GM12878 (cell line): ENCODE results near the gene GCK. TPM values are rescaled to one million over a fixed set of nuclear protein-coding genes. Genes with fewer than 3 reads are reported as not detected.

ENCODE experiments used
- ATAC-seq: fragments of 200-7000 bp; cut with Tn5 transposase; 3 replicates; pipeline ENCODE4 v1.9.1; 2020; ENCODE audit warnings: mild to moderate bottlenecking, moderate library complexity
- BruUV-seq: library from RNA; stranded (reverse); fragments of 400-500 nt; replicated peaks from 2 replicates; lab custom pipeline; 2021; lab: Mats Ljungman, UMichigan
- CTCF ChIA-PET: fragments of 300-600 bp; sonication (Branson Sonifier 250); formaldehyde crosslinking; extraction: SDS; loops from one replicate; lab custom pipeline; 2021; ENCODE audit warnings: inconsistent platforms; lab: Yijun Ruan, JAX
- POLR2A ChIA-PET: fragments of 350-600 bp; formaldehyde crosslinking; extraction: SDS; loops from one replicate; lab custom pipeline; 2021; ENCODE audit warnings: inconsistent platforms; lab: Charles Lee
- RAD21 ChIA-PET: fragments of 300-600 bp; sonication (Branson Sonifier 250); formaldehyde crosslinking; loops from one replicate; lab custom pipeline; 2023; ENCODE audit warnings: antibody characterized with exemption; ENCODE audit not compliant: unreplicated experiment; lab: Charles Lee
- SMC1A ChIA-PET: fragments of 300-600 bp; sonication (Branson Sonifier 250); formaldehyde crosslinking; loops from one replicate; lab custom pipeline; 2023; ENCODE audit not compliant: unreplicated experiment, uncharacterized antibody; lab: Charles Lee
- DNase-seq: peaks from one replicate; pipeline ENCODE4 v3.0.0-alpha.2; 2011; ENCODE audit warnings: low read depth, low spot score
- FAIRE-seq: peaks from 3 replicates; lab custom pipeline; 2011; peaks lifted over from hg19 to GRCh38; lab: Jason Lieb, UNC
- H2AFZ ChIP-seq: 2 replicates; pipeline ENCODE4 v1.6.0; 2011; ENCODE audit warnings: low read depth, low read length, control low read depth; ENCODE audit not compliant: control insufficient read depth
- H3K27ac ChIP-seq: 2 replicates; pipeline ENCODE4 v1.5.1; 2011; ENCODE audit warnings: control low read depth; ENCODE audit not compliant: control insufficient read depth, insufficient read depth
- H3K27me3 ChIP-seq, 2 experiments: replicated peaks in 1 of 2; 2 replicates each; pipeline versions ENCODE4 v1.6.0 to v1.6.1; 2011; ENCODE audit warnings: low read length in 1 of 2; ENCODE audit not compliant: control insufficient read depth in 2 of 2, insufficient read depth in 2 of 2
- H3K36me3 ChIP-seq, 2 experiments: 2 replicates each; pipeline ENCODE4 v1.5.1; 2011; ENCODE audit warnings: low read length in 1 of 2; ENCODE audit not compliant: control insufficient read depth in 2 of 2, insufficient read depth in 2 of 2
- H3K4me1 ChIP-seq: 2 replicates; pipeline ENCODE4 v1.6.1; 2011; ENCODE audit warnings: mild to moderate bottlenecking, low read length, moderate library complexity, mixed read lengths; ENCODE audit not compliant: control insufficient read depth, insufficient read depth
- H3K4me2 ChIP-seq: 2 replicates; pipeline ENCODE4 v1.6.0; 2011; ENCODE audit warnings: control low read depth; ENCODE audit not compliant: control insufficient read depth, insufficient read depth
- H3K4me3 ChIP-seq: fragments of 200-600 bp; sonication (generic); 2 replicates; pipeline ENCODE4 v1.5.1; 2016
- H3K79me2 ChIP-seq: 2 replicates; pipeline ENCODE4 v1.6.0; 2011; ENCODE audit warnings: low read length; ENCODE audit not compliant: control insufficient read depth, insufficient read depth
- H3K9ac ChIP-seq: 2 replicates; pipeline ENCODE4 v1.8.0; 2011; ENCODE audit warnings: low read length, control low read depth, mixed read lengths; ENCODE audit not compliant: control insufficient read depth, insufficient read depth
- H3K9me3 ChIP-seq: replicated peaks from 3 replicates; pipeline ENCODE4 v1.5.1; 2011; ENCODE audit warnings: mild to moderate bottlenecking, low read length; ENCODE audit not compliant: control insufficient read depth, insufficient read depth
- H4K20me1 ChIP-seq: 2 replicates; pipeline ENCODE4 v1.6.0; 2011; ENCODE audit not compliant: control insufficient read depth, insufficient read depth
- ATF3 ChIP-seq: IDR thresholded peaks from 2 replicates; pipeline ENCODE4 v1.6.1; 2011; ENCODE audit warnings: low read depth, mild to moderate bottlenecking, low read length, moderate library complexity, borderline replicate concordance; ENCODE audit errors: extremely low read depth
- CHD1 ChIP-seq: IDR thresholded peaks from 2 replicates; pipeline ENCODE4 v1.6.1; 2012; ENCODE audit warnings: low read depth, low read length, improper control_type of control experiment
- CREM ChIP-seq: IDR thresholded peaks from 2 replicates; pipeline ENCODE4 v1.6.1; 2014; ENCODE audit warnings: antibody characterized with exemption, low read depth
- E2F8 ChIP-seq: fragments of 450-650 bp; IDR thresholded peaks from 2 replicates; pipeline ENCODE4 v1.6.1; 2018; ENCODE audit warnings: mild to moderate bottlenecking, low read depth, moderate library complexity; ENCODE audit not compliant: partially characterized antibody
- HDAC2 ChIP-seq: fragments of 200-600 bp; sonication (generic); IDR thresholded peaks from 2 replicates; pipeline ENCODE4 v1.6.1; 2017
- HDGF ChIP-seq: fragments of 450-650 bp; IDR thresholded peaks from 2 replicates; pipeline ENCODE4 v1.6.1; 2016; ENCODE audit warnings: antibody characterized with exemption
- JUND ChIP-seq: IDR thresholded peaks from 2 replicates; pipeline ENCODE4 v1.6.1; 2012; ENCODE audit warnings: low read depth, mild to moderate bottlenecking, low read length, improper control_type of control experiment, moderate library complexity
- KLF5 ChIP-seq: fragments of 450-650 bp; IDR thresholded peaks from 2 replicates; pipeline ENCODE4 v1.6.1; 2014; ENCODE audit warnings: mild to moderate bottlenecking; ENCODE audit not compliant: partially characterized antibody
- LARP7 ChIP-seq: fragments of 450-650 bp; IDR thresholded peaks from 2 replicates; pipeline ENCODE4 v1.6.1; 2017; ENCODE audit warnings: mild to moderate bottlenecking
- MTA2 ChIP-seq: fragments of 450-650 bp; IDR thresholded peaks from 2 replicates; pipeline ENCODE4 v1.6.1; 2016; ENCODE audit warnings: low read depth, mild to moderate bottlenecking, moderate library complexity
- NBN ChIP-seq: fragments of 450-650 bp; IDR thresholded peaks from 2 replicates; pipeline ENCODE4 v1.6.1; 2016
- PAX5 ChIP-seq: IDR thresholded peaks from 2 replicates; pipeline ENCODE4 v1.6.1; 2011; ENCODE audit warnings: low read depth, low read length, borderline replicate concordance
- PML ChIP-seq: IDR thresholded peaks from 2 replicates; pipeline ENCODE4 v1.6.1; 2012; ENCODE audit warnings: low read length, inconsistent platforms
- RB1 ChIP-seq: fragments of 450-650 bp; formaldehyde crosslinking; IDR thresholded peaks from 2 replicates; pipeline ENCODE4 v1.6.1; 2017; ENCODE audit warnings: mild to moderate bottlenecking, borderline replicate concordance
- RELA ChIP-seq: fragments of 450-650 bp; IDR thresholded peaks from 2 replicates; pipeline ENCODE4 v1.8.0; 2014; ENCODE audit warnings: borderline replicate concordance; ENCODE audit not compliant: partially characterized antibody
- SMC3 ChIP-seq: IDR thresholded peaks from 2 replicates; pipeline ENCODE4 v1.6.1; 2011; ENCODE audit warnings: low read length, improper control_type of control experiment, borderline replicate concordance
- SPI1 ChIP-seq: IDR thresholded peaks from 2 replicates; pipeline ENCODE4 v1.6.1; 2011; ENCODE audit warnings: low read depth, mild to moderate bottlenecking, low read length, moderate library complexity, borderline replicate concordance; ENCODE audit not compliant: insufficient read depth
- SREBF2 ChIP-seq: IDR thresholded peaks from 2 replicates; pipeline ENCODE4 v1.6.1; 2012; ENCODE audit warnings: mild to moderate bottlenecking, low read length
- USF2 ChIP-seq: IDR thresholded peaks from 2 replicates; pipeline ENCODE4 v1.6.1; 2011; ENCODE audit warnings: low read depth, low read length, improper control_type of control experiment, borderline replicate concordance
- WRNIP1 ChIP-seq: IDR thresholded peaks from 2 replicates; pipeline ENCODE4 v1.6.1; 2011; ENCODE audit warnings: low read depth, low read length, improper control_type of control experiment, borderline replicate concordance
- WGBS: methylation state at CpG from one replicate; pipeline ENCODE4 v1.1.6; 2016; ENCODE audit warnings: low lambda C conversion rate; ENCODE audit not compliant: insufficient replicate concordance, insufficient coverage; ENCODE audit errors: missing lambda C conversion rate; 5-methylcytosine and 5-hydroxymethylcytosine counted together
- in situ Hi-C: fragments of 300-500 bp; cut with MboI; formaldehyde crosslinking; loops from 9 replicates; pipeline ENCODE4 v1.14.3; 2018; ENCODE audit warnings: mixed read lengths
- intact Hi-C: fragments of 100-400 bp; cut with micrococcal nuclease; formaldehyde crosslinking; loops from one replicate; pipeline ENCODE4 v1.14.2; 2022; ENCODE audit not compliant: unreplicated experiment
- polyA plus RNA-seq, 11 experiments: library from polyadenylated mRNA; depleted of rRNA in 4 of 11; unstranded in 6 of 11; stranded (reverse) in 5 of 11; fragments of >200 nt; fragmentation: Nextera tagmentation in 4 of 11; fragmentation: Illumina TruSeq in 1 of 11; extraction: Ambion mirVana in 4 of 11; extraction: Trizol in 1 of 11; gene quantifications; 1 replicate in 1 of 11; 2 replicates in 10 of 11; pipeline versions ENCODE4 v1.2.1 to v1.2.3, GENCODE V29; 2011 to 2016; ENCODE audit warnings: inconsistent platforms in 2 of 11, missing spikeins in 2 of 11, low read depth in 1 of 11
- total RNA-seq, 4 experiments: library from RNA; depleted of rRNA in 3 of 4; stranded (reverse); fragments of >200 nt in 3 of 4; fragmentation: Illumina TruSeq in 1 of 4; extraction: Trizol in 1 of 4; gene quantifications; 2 replicates each; pipeline versions ENCODE4 v1.2.1 to v1.2.3, GENCODE V29; 2013 to 2021

GCK gene
- total and polyA plus RNA-seq, 10 of the 15 experiments (the other 5 are each of a cell fraction or from before 2014, with no cell fraction given) = 0.06 to 0.16 TPM; not detected in 8

GRCh38 chr7:44143646-44144250 is 45.5 kb downstream of the GCK start:
- H3K9me3 ChIP-seq = no peaks in the 10 kb centered on the region
- intact Hi-C loops = no loop called here
- H3K27me3 ChIP-seq = no peaks in the 10 kb centered on the region
- RAD21 ChIA-PET = no interaction called here
- no peak overlapping the region for H3K4me2 ChIP-seq
- in situ Hi-C loops = no loop called here
- SMC1A ChIA-PET = no interaction called here
- no peak overlapping the region for H3K9ac ChIP-seq
- BruUV-seq = no TSS peak
- no peak overlapping the region for H3K27ac ChIP-seq
- DNase-seq (no peak), FAIRE-seq (peak; percentile 38), ATAC-seq (no peak)
- H3K36me3 ChIP-seq = no peaks in the 10 kb centered on the region
- TF ChIP-seq RELA (no peak), NBN (no peak), CREM (no peak), SPI1 (no peak), WRNIP1 (no peak), HDAC2 (no peak), PML (no peak), JUND (no peak), PAX5 (no peak), KLF5 (no peak), RB1 (no peak), USF2 (no peak), CHD1 (no peak), E2F8 (no peak), HDGF (no peak), LARP7 (no peak), MTA2 (no peak), SREBF2 (no peak), SMC3 (no peak), ATF3 (no peak)
- POLR2A ChIA-PET = no interaction called here
- CTCF ChIA-PET = no interaction called here
- WGBS = 45% methylated on average over 6 of the region's 6 CpGs
- H4K20me1 ChIP-seq = no peaks in the 10 kb centered on the region
- H3K79me2 ChIP-seq = no peaks in the 10 kb centered on the region
- H3K4me3 ChIP-seq = no peak overlapping the region
- no peak overlapping the region for H2AFZ ChIP-seq
- no peaks in the 10 kb centered on the region for H3K4me1 ChIP-seq
